ENCODE measurements around the gene AQP9.

The AQP9 gene

DNA sequence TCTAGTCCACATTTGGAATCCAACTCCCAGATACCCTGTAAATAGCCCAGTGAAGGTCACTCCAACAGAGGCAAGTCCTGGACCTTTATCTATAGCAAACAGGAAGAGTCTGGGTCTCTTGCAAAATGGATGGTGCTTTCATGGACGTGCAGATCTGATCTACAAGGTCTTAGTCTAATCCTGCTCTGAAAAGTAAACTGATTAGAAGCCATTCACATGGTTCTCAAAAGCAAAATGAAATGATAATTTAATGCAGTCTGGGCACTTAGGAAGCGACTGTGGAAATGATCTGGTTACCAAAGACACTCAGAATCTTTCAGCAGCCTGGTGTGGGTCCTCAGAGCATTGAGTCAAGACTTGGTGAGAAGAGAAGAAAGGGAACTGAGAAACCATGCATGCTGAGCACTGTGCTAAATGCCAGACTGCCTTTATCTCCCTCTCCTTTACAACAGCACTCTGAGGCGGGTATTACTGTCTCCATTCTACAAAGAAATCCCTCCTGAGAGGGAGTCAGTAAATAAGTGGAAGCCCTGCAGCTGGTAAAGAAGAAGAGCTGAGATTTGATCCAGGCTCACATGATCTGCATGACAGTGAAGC, 29.0 kb downstream of the AQP9 start (continued):
- TF ChIP-seq TSHZ2 (CRISPR knock-in tag; IDR thresholded peaks at IDR 0.05): no peak

GRCh38 chr15:58169934-58170333, 31.8 kb downstream of the AQP9 start:
- ATAC-seq: no peak
- TF ChIP-seq BACH2 (CRISPR knock-in tag; IDR thresholded peaks at IDR 0.05; ENCODE audit: borderline replicate concordance): no peak
- TF ChIP-seq ZFP3 (CRISPR knock-in tag; IDR thresholded peaks at IDR 0.05): no peak
- TF ChIP-seq PPARA (CRISPR knock-in tag; IDR thresholded peaks at IDR 0.05; ENCODE audit: borderline replicate concordance): no peak
- TF ChIP-seq ZFP30 (CRISPR knock-in tag; IDR thresholded peaks at IDR 0.05): no peak
- TF ChIP-seq TSHZ2 (CRISPR knock-in tag; IDR thresholded peaks at IDR 0.05): no peak
- no peak for TF ChIP-seq RARB (CRISPR knock-in tag; IDR thresholded peaks at IDR 0.05)
- no peak for TF ChIP-seq GLIS3 (CRISPR knock-in tag; IDR thresholded peaks at IDR 0.05)
- no peak for TF ChIP-seq POU6F1 (CRISPR knock-in tag; IDR thresholded peaks at IDR 0.05; ENCODE audit: borderline replicate concordance, low read depth)
- TF ChIP-seq TOX (CRISPR knock-in tag; IDR thresholded peaks at IDR 0.05; ENCODE audit: borderline replicate concordance): no peak
- no peak for TF ChIP-seq SNAI2 (CRISPR knock-in tag; IDR thresholded peaks at IDR 0.05)
- no peak for TF ChIP-seq TCF4 (CRISPR knock-in tag; IDR thresholded peaks at IDR 0.05; ENCODE audit: borderline replicate concordance)
- no peak for TF ChIP-seq ESRRG (CRISPR knock-in tag; IDR thresholded peaks at IDR 0.05)
- TF ChIP-seq ZNF70 (CRISPR knock-in tag; IDR thresholded peaks at IDR 0.05): no peak
- no peak for TF ChIP-seq CREB5 (CRISPR knock-in tag; IDR thresholded peaks at IDR 0.05; ENCODE audit: low read depth)
- no peak for TF ChIP-seq CSRNP3 (CRISPR knock-in tag; IDR thresholded peaks at IDR 0.05)
- TF ChIP-seq ISL1 (CRISPR knock-in tag; IDR thresholded peaks at IDR 0.05): no peak
- no peak for TF ChIP-seq ZNF565 (CRISPR knock-in tag; conservative IDR thresholded peaks at IDR 0.05; ENCODE audit: low read depth)
- TF ChIP-seq PATZ1 (CRISPR knock-in tag; IDR thresholded peaks at IDR 0.05; ENCODE audit: borderline replicate concordance): no peak
